ENCODE results near the gene ZNF860. TPM values are rescaled to one million over a fixed set of nuclear protein-coding genes. Genes with fewer than 3 reads are reported as not detected.

ZNF860 gene
- total RNA-seq, 1 experiment from 2014 or later: 12.5 TPM

- H3K4me1 Mint-ChIP-seq (ENCODE audit: insufficient read depth, unreplicated experiment): no peaks in the 10 kb centered on the region
- H3K36me3 Mint-ChIP-seq (ENCODE audit: insufficient read depth, unreplicated experiment): peaks cover 5% of the 10 kb centered on the region
- DNase-seq (ENCODE audit: unreplicated experiment): no peak
- BruUV-seq (replicated peaks): no TSS peak
- ChIA-PET POLR2A (interaction anchor here (0.7 to 0.9 kb wide), 2 partner anchors 101 to 122 kb away, joined by 3 read pairs; no protein-coding TSS in a partner anchor), CTCF (no interaction called here)
- intact Hi-C loops (cut with micrococcal nuclease): no loop called here
- TF ChIP-seq CTCF (IDR thresholded peaks at IDR 0.05; ENCODE audit: unreplicated experiment): no peak
- H3K4me3 Mint-ChIP-seq (ENCODE audit: unreplicated experiment): no peak overlapping the region
- H3K27me3 Mint-ChIP-seq (ENCODE audit: insufficient read depth, unreplicated experiment): no peaks in the 10 kb centered on the region
- peaks cover 13% of the 10 kb centered on the region for H3K9me3 Mint-ChIP-seq (ENCODE audit: unreplicated experiment)
- H3K27ac Mint-ChIP-seq (ENCODE audit: low read depth, unreplicated experiment): no peak overlapping the region
Measured at GRCh38 chr3:31996195-31996594, 14.6 kb downstream of the ZNF860 start.

GRCh38 chr3:31997500-31997899, 15.9 kb downstream of the ZNF860 start:
- ChIA-PET CTCF (interaction anchor here (0.7 to 0.9 kb wide), 2 partner anchors 117 to 147 kb away, joined by 3 read pairs; no protein-coding TSS in a partner anchor), POLR2A (no interaction called here)
- Mint-ChIP-seq H3K9me3 (ENCODE audit: unreplicated experiment) (peaks cover 13% of the 10 kb centered on the region), H3K4me3 (ENCODE audit: unreplicated experiment) (no peak overlapping the region), H3K27me3 (ENCODE audit: insufficient read depth, unreplicated experiment) (no peaks in the 10 kb centered on the region), H3K4me1 (ENCODE audit: insufficient read depth, unreplicated experiment) (no peaks in the 10 kb centered on the region), H3K36me3 (ENCODE audit: insufficient read depth, unreplicated experiment) (peaks cover 5% of the 10 kb centered on the region), H3K27ac (ENCODE audit: low read depth, unreplicated experiment) (no peak overlapping the region)
- BruUV-seq (replicated peaks): no TSS peak
- TF ChIP-seq CTCF (IDR thresholded peaks at IDR 0.05; ENCODE audit: unreplicated experiment): no peak
- DNase-seq (ENCODE audit: unreplicated experiment): no peak
- intact Hi-C loops (cut with micrococcal nuclease): no loop called here

- ChIA-PET CTCF (interaction anchor here (0.8 kb wide), 1 partner anchor 10 kb away, joined by 3 read pairs; no protein-coding TSS in a partner anchor), POLR2A (interaction anchor here (0.6 to 1.1 kb wide), 3 partner anchors 18 to 713 kb away, joined by 4 to 5 read pairs (median 4); partner anchors contain the start of gene ZNF860)
- Mint-ChIP-seq H3K4me3 (ENCODE audit: unreplicated experiment) (no peak overlapping the region), H3K36me3 (ENCODE audit: insufficient read depth, unreplicated experiment) (no peaks in the 10 kb centered on the region), H3K9me3 (ENCODE audit: unreplicated experiment) (peaks cover 2% of the 10 kb centered on the region), H3K4me1 (ENCODE audit: insufficient read depth, unreplicated experiment) (peaks cover 6% of the 10 kb centered on the region), H3K27me3 (ENCODE audit: insufficient read depth, unreplicated experiment) (no peaks in the 10 kb centered on the region), H3K27ac (ENCODE audit: low read depth, unreplicated experiment) (no peak overlapping the region)
- no peak for DNase-seq (ENCODE audit: unreplicated experiment)
- no TSS peak for BruUV-seq (replicated peaks)
- no peak for TF ChIP-seq CTCF (IDR thresholded peaks at IDR 0.05; ENCODE audit: unreplicated experiment)
- intact Hi-C loops (cut with micrococcal nuclease): no loop called here
Measured at GRCh38 chr3:31999907-32000439, 18.4 kb downstream of the ZNF860 start.

GRCh38 chr3:32000877-32001276, 19.3 kb downstream of the ZNF860 start:
- no peaks in the 10 kb centered on the region for H3K27me3 Mint-ChIP-seq (ENCODE audit: insufficient read depth, unreplicated experiment)
- no peak overlapping the region for H3K4me3 Mint-ChIP-seq (ENCODE audit: unreplicated experiment)
- H3K27ac Mint-ChIP-seq (ENCODE audit: low read depth, unreplicated experiment): no peak overlapping the region
- BruUV-seq (replicated peaks): no TSS peak
- H3K4me1 Mint-ChIP-seq (ENCODE audit: insufficient read depth, unreplicated experiment): peaks cover 6% of the 10 kb centered on the region
- no peak for TF ChIP-seq CTCF (IDR thresholded peaks at IDR 0.05; ENCODE audit: unreplicated experiment)
- ChIA-PET CTCF (no interaction called here), POLR2A (no interaction called here)
- DNase-seq (ENCODE audit: unreplicated experiment): no peak
- no peaks in the 10 kb centered on the region for H3K9me3 Mint-ChIP-seq (ENCODE audit: unreplicated experiment)
- no peaks in the 10 kb centered on the region for H3K36me3 Mint-ChIP-seq (ENCODE audit: insufficient read depth, unreplicated experiment)
- intact Hi-C loops (cut with micrococcal nuclease): no loop called here
